Hepatocyte (in vitro differentiated cells): ENCODE results near the gene SLC29A2. TPM values are rescaled to one million over a fixed set of nuclear protein-coding genes. Genes with fewer than 3 reads are reported as not detected.

ENCODE experiments used
- DNase-seq: peaks from one replicate; pipeline ENCODE4 v3.0.0-alpha.2; 2016; ENCODE audit warnings: low spot score
- H2AFZ ChIP-seq: fragments of 200-600 bp; sonication (generic); 2 replicates; pipeline ENCODE4 v1.6.0; 2016; ENCODE audit warnings: antibody characterized with exemption, mild to moderate bottlenecking
- H3K27ac ChIP-seq: fragments of 200-600 bp; sonication (generic); 2 replicates; pipeline ENCODE4 v1.5.1; 2016; ENCODE audit warnings: mild to moderate bottlenecking
- H3K27me3 ChIP-seq: fragments of 200-600 bp; sonication (generic); 2 replicates; pipeline ENCODE4 v1.6.1; 2016
- H3K36me3 ChIP-seq: fragments of 200-600 bp; sonication (generic); replicated peaks from 2 replicates; pipeline ENCODE4 v1.5.1; 2016; ENCODE audit warnings: low read depth; ENCODE audit not compliant: insufficient read depth
- H3K4me1 ChIP-seq: fragments of 200-600 bp; sonication (generic); 2 replicates; pipeline ENCODE4 v1.5.1; 2016; ENCODE audit warnings: mild to moderate bottlenecking, moderate library complexity; ENCODE audit not compliant: insufficient read depth
- H3K4me2 ChIP-seq: fragments of 200-600 bp; sonication (generic); 2 replicates; pipeline ENCODE4 v1.6.0; 2016
- H3K4me3 ChIP-seq: fragments of 200-600 bp; sonication (generic); 2 replicates; pipeline ENCODE4 v1.5.1; 2016; ENCODE audit warnings: mild to moderate bottlenecking
- H3K79me2 ChIP-seq: fragments of 200-600 bp; sonication (generic); 2 replicates; pipeline ENCODE4 v1.6.0; 2017; ENCODE audit warnings: mild to moderate bottlenecking
- H3K9me2 ChIP-seq: fragments of 200-600 bp; sonication (generic); replicated peaks from 2 replicates; pipeline ENCODE4 v1.6.0; 2017; ENCODE audit warnings: mild to moderate bottlenecking; ENCODE audit not compliant: insufficient read depth
- H3K9me3 ChIP-seq: fragments of 200-600 bp; sonication (generic); 2 replicates; pipeline ENCODE4 v1.5.1; 2016; ENCODE audit warnings: low read depth, mild to moderate bottlenecking
- H4K20me1 ChIP-seq: fragments of 200-600 bp; sonication (generic); 2 replicates; pipeline ENCODE4 v1.6.0; 2016; ENCODE audit warnings: mild to moderate bottlenecking; ENCODE audit not compliant: insufficient read depth, poor library complexity, severe bottlenecking
- EZH2 ChIP-seq: fragments of 200-600 bp; sonication (generic); IDR thresholded peaks from 2 replicates; pipeline ENCODE4 v1.6.1; 2016; ENCODE audit warnings: antibody characterized with exemption, mild to moderate bottlenecking, borderline replicate concordance
- EZH2phosphoT487 ChIP-seq: fragments of 200-600 bp; sonication (generic); IDR thresholded peaks from one replicate; pipeline ENCODE4 v1.6.1; 2018; ENCODE audit warnings: antibody characterized with exemption, mild to moderate bottlenecking, low read depth, moderate library complexity; ENCODE audit not compliant: unreplicated experiment, severe bottlenecking
- WGBS: methylation state at CpG from one replicate; pipeline ENCODE4 v1.1.6; 2016; ENCODE audit warnings: low lambda C conversion rate; ENCODE audit errors: missing lambda C conversion rate; 5-methylcytosine and 5-hydroxymethylcytosine counted together
- polyA plus RNA-seq: library from polyadenylated mRNA; unstranded; fragments of >200 nt; fragmentation: Nextera tagmentation; extraction: Ambion mirVana; gene quantifications from 2 replicates; pipeline ENCODE4 v1.2.1, GENCODE V29; 2016
- total RNA-seq: library from RNA; depleted of rRNA; stranded (reverse); fragments of >200 nt; gene quantifications from 2 replicates; pipeline ENCODE4 v1.2.3, GENCODE V29; 2014
- TF ChIP-seq, protein P1 (sequence below): fragments of 200-600 bp; sonication (generic); IDR thresholded peaks from 2 replicates; pipeline ENCODE4 v1.5.1; 2016; ENCODE audit warnings: antibody characterized with exemption, mild to moderate bottlenecking; ENCODE audit not compliant: poor library complexity

The SLC29A2 gene
- total and polyA plus RNA-seq, 2 experiments from 2014 or later, result 11.3 to 20.2 TPM

DNA sequence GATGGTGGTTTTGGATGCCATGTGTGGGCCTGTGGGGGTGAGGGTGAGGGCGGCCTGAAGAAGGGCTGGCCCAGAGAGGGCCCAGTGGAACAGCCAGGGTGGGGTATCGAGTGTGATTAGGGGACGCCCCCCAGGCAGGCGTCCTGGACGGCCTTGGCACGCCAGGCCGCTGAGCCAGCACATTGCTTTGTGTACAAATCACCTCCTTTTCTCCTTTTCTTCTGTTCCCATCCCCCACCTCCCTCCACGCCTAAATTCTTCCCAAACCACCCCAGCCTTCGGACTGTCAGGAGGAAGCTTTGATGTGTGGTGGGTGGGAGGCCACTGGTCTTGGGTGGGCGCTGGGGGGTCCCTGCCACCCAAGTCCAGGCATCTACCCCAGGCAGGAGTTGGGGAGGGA lies 46.9 kb downstream of the SLC29A2 start:
- H3K9me3 ChIP-seq, result no peaks in the 10 kb centered on the region
- no peaks in the 10 kb centered on the region for H3K36me3 ChIP-seq
- no peaks in the 10 kb centered on the region for H4K20me1 ChIP-seq
- H3K79me2 ChIP-seq, result no peaks in the 10 kb centered on the region
- H2AFZ ChIP-seq, result no peak overlapping the region
- H3K4me1 ChIP-seq, result peaks cover 46% of the 10 kb centered on the region
- 55% methylated on average over 5 of the region's 10 CpGs for WGBS
- DNase-seq, result no peak
- peak overlapping the region; percentile 94 for H3K27ac ChIP-seq
- TF ChIP-seq EZH2, result no peak
- TF ChIP-seq, protein P1, sequence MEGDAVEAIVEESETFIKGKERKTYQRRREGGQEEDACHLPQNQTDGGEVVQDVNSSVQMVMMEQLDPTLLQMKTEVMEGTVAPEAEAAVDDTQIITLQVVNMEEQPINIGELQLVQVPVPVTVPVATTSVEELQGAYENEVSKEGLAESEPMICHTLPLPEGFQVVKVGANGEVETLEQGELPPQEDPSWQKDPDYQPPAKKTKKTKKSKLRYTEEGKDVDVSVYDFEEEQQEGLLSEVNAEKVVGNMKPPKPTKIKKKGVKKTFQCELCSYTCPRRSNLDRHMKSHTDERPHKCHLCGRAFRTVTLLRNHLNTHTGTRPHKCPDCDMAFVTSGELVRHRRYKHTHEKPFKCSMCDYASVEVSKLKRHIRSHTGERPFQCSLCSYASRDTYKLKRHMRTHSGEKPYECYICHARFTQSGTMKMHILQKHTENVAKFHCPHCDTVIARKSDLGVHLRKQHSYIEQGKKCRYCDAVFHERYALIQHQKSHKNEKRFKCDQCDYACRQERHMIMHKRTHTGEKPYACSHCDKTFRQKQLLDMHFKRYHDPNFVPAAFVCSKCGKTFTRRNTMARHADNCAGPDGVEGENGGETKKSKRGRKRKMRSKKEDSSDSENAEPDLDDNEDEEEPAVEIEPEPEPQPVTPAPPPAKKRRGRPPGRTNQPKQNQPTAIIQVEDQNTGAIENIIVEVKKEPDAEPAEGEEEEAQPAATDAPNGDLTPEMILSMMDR, result no peak
- no peak for TF ChIP-seq EZH2phosphoT487
- no peaks in the 10 kb centered on the region for H3K9me2 ChIP-seq
- peak overlapping the region; percentile 33 for H3K4me2 ChIP-seq
- no peak overlapping the region for H3K4me3 ChIP-seq
- H3K27me3 ChIP-seq, result no peaks in the 10 kb centered on the region

DNA sequence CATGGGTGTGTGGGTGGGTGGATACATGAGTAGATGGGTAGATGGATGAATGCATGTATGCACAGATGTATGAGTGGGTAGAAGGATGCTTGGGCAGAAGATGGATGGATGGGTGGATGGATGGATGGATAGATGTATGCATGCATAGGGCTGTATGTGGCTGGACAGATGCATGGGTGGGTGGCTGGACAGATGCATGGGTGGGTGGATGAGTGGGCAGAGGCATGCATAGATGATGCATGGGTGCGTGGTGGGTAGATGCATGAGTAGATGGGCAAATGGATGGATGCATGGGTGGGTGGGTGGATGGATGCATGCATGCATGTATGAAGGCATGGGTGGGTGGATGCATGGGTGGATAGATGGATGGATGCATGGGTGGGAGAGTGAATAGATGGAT lies 47.9 kb downstream of the SLC29A2 start:
- Histone ChIP-seq H3K4me3 (no peak overlapping the region), H3K79me2 (no peaks in the 10 kb centered on the region), H2AFZ (no peak overlapping the region), H3K27me3 (no peaks in the 10 kb centered on the region), H3K36me3 (no peaks in the 10 kb centered on the region), H3K4me1 (peaks cover 50% of the 10 kb centered on the region), H3K27ac (no peak overlapping the region), H3K9me2 (no peaks in the 10 kb centered on the region), H3K4me2 (no peak overlapping the region), H3K9me3 (no peaks in the 10 kb centered on the region), H4K20me1 (no peaks in the 10 kb centered on the region)
- DNase-seq, result no peak
- WGBS, result 100% methylated on average over 1 of the region's 1 CpG
- TF ChIP-seq EZH2 (no peak), EZH2phosphoT487 (no peak)
- TF ChIP-seq, protein P1, result no peak

DNA sequence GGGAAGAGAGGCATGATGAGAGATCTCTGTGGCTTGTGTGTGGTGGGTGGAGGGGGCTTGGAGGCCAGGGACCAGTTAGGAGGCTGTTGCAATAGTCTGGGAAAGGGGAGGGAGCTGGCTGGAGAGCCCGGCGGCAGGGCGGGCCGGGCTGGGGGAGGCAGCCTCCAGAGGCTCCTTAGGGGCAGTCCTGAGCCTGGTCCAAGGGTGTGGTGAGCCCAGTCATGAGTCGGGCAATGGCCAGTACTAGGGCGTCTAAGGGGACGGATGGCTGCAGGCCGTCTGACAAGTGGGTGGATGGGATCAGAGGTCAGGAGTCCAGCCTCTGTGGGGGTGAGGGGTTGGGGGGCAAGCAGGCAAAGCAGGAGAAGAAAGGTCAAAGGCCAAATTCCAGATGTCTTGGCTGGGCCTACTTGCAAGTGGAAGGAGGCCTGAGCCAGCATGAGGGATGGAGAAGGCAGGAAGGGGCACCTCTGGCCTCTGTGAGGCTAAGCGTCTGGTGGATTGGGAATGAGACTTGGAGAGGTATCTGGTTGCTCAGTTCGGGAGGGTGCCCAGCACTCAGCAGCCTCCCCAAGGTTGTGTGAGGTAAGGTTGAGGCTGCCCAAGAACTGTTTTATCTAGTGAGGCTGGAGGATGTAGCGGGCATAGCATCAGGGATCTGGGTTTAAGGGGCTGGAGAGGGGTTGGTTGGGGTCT lies 48.7 kb downstream of the SLC29A2 start:
- Histone ChIP-seq H3K9me2 (no peaks in the 10 kb centered on the region), H2AFZ (no peak overlapping the region), H3K27ac (no peak overlapping the region), H3K79me2 (no peaks in the 10 kb centered on the region), H3K9me3 (no peaks in the 10 kb centered on the region), H3K36me3 (no peaks in the 10 kb centered on the region), H3K4me3 (no peak overlapping the region), H3K27me3 (no peaks in the 10 kb centered on the region), H4K20me1 (no peaks in the 10 kb centered on the region), H3K4me2 (no peak overlapping the region), H3K4me1 (peaks cover 50% of the 10 kb centered on the region)
- no peak for DNase-seq
- WGBS, result 86% methylated on average over 11 of the region's 11 CpGs
- TF ChIP-seq EZH2, result no peak
- TF ChIP-seq, protein P1, result no peak
- TF ChIP-seq EZH2phosphoT487, result no peak
